HEK293T (cell line): Measurements from ENCODE around the gene RAB26.

Source experiments
- CTCF ChIA-PET: fragments of 350-600 bp; formaldehyde crosslinking; extraction: SDS; loops from one replicate; lab custom pipeline; 2021; ENCODE audit warnings: antibody characterized with exemption, inconsistent platforms; lab: Yijun Ruan, JAX
- POLR2A ChIA-PET: fragments of 350-600 bp; formaldehyde crosslinking; extraction: SDS; loops from one replicate; lab custom pipeline; 2020; ENCODE audit warnings: antibody characterized with exemption, inconsistent platforms; lab: Yijun Ruan, JAX
- DNase-seq: peaks from one replicate; pipeline ENCODE4 v3.0.0; 2012; ENCODE audit warnings: mixed read lengths; ENCODE audit errors: extremely low spot score
- ARNT ChIP-seq: fragments of 450-650 bp; IDR thresholded peaks from 2 replicates; pipeline ENCODE4 v1.6.1; 2017; ENCODE audit warnings: mild to moderate bottlenecking
- BHLHE40 ChIP-seq: fragments of 450-650 bp; IDR thresholded peaks from 2 replicates; pipeline ENCODE4 v1.6.1; 2016; ENCODE audit warnings: mild to moderate bottlenecking, moderate library complexity, borderline replicate concordance
- CTBP1 ChIP-seq: fragments of 450-650 bp; IDR thresholded peaks from 2 replicates; pipeline ENCODE4 v1.6.1; 2016; ENCODE audit warnings: borderline replicate concordance
- ELF4 ChIP-seq: fragments of 450-650 bp; IDR thresholded peaks from 2 replicates; pipeline ENCODE4 v1.6.1; 2017; ENCODE audit warnings: antibody characterized with exemption
- FOXA1 ChIP-seq: fragments of 450-650 bp; IDR thresholded peaks from 2 replicates; pipeline ENCODE4 v1.6.1; 2016; ENCODE audit warnings: mild to moderate bottlenecking
- FOXK2 ChIP-seq: fragments of 450-650 bp; IDR thresholded peaks from 2 replicates; pipeline ENCODE4 v1.6.1; 2016; ENCODE audit warnings: mild to moderate bottlenecking
- FOXM1 ChIP-seq: fragments of 450-650 bp; IDR thresholded peaks from 2 replicates; pipeline ENCODE4 v1.6.1; 2017; ENCODE audit warnings: mild to moderate bottlenecking, borderline replicate concordance
- HDGF ChIP-seq: fragments of 450-650 bp; IDR thresholded peaks from 2 replicates; pipeline ENCODE4 v1.6.1; 2017; ENCODE audit warnings: antibody characterized with exemption, borderline replicate concordance
- L3MBTL2 ChIP-seq: fragments of 450-650 bp; conservative IDR thresholded peaks from 2 replicates; pipeline ENCODE4 v1.6.1; 2016; ENCODE audit warnings: mild to moderate bottlenecking
- LEF1 ChIP-seq: fragments of 450-650 bp; IDR thresholded peaks from 2 replicates; pipeline ENCODE4 v1.6.1; 2017; ENCODE audit warnings: mild to moderate bottlenecking, borderline replicate concordance
- NFRKB ChIP-seq: fragments of 450-650 bp; IDR thresholded peaks from 2 replicates; pipeline ENCODE4 v1.6.1; 2016; ENCODE audit warnings: mild to moderate bottlenecking, moderate library complexity
- PKNOX1 ChIP-seq: fragments of 450-650 bp; IDR thresholded peaks from 2 replicates; pipeline ENCODE4 v1.6.1; 2016
- SP1 ChIP-seq: fragments of 450-650 bp; IDR thresholded peaks from 2 replicates; pipeline ENCODE4 v1.6.1; 2017
- SUZ12 ChIP-seq: fragments of 450-650 bp; IDR thresholded peaks from 2 replicates; pipeline ENCODE4 v1.6.1; 2016; ENCODE audit warnings: mild to moderate bottlenecking
- TARDBP ChIP-seq: fragments of 450-650 bp; IDR thresholded peaks from 2 replicates; pipeline ENCODE4 v1.6.1; 2016
- ZNF384 ChIP-seq: fragments of 450-650 bp; IDR thresholded peaks from 2 replicates; pipeline ENCODE4 v1.6.1; 2016

RAB26 gene

GRCh38 chr16:2170587-2171435 lies 22.4 kb downstream of the RAB26 start:
- TF ChIP-seq NFRKB = no peak
- no peak for TF ChIP-seq FOXA1
- TF ChIP-seq PKNOX1 = no peak
- no peak for TF ChIP-seq FOXK2
- TF ChIP-seq SUZ12 = no peak
- TF ChIP-seq TARDBP = no peak
- TF ChIP-seq HDGF = no peak
- no peak for TF ChIP-seq CTBP1
- TF ChIP-seq ARNT = no peak
- TF ChIP-seq FOXM1 = no peak
- TF ChIP-seq SP1 = no peak
- no peak for DNase-seq
- ChIA-PET POLR2A (interaction anchor here (2.7 kb wide), 1 partner anchor 16 kb away, joined by 6 read pairs; the partner anchor contains the start of gene TRAF7), CTCF (no interaction called here)

GRCh38 chr16:2171601-2172178 lies 23.3 kb downstream of the RAB26 start:
- DNase-seq = no peak
- ChIA-PET POLR2A (interaction anchor here (2.7 to 2.8 kb wide), 2 partner anchors 16 to 17 kb away, joined by 6 to 27 read pairs; partner anchors contain the start of gene TRAF7), CTCF (no interaction called here)
- no peak for TF ChIP-seq HDGF
- TF ChIP-seq CTBP1 = no peak
- no peak for TF ChIP-seq SUZ12
- no peak for TF ChIP-seq L3MBTL2
- TF ChIP-seq ARNT = no peak
- TF ChIP-seq ZNF384 = no peak
- TF ChIP-seq FOXM1 = no peak
- TF ChIP-seq FOXK2 = no peak
- TF ChIP-seq BHLHE40 = no peak
- TF ChIP-seq TARDBP = no peak
- no peak for TF ChIP-seq SP1
- no peak for TF ChIP-seq ELF4
- no peak for TF ChIP-seq PKNOX1
- no peak for TF ChIP-seq LEF1

- POLR2A ChIA-PET = interaction anchor here (0.9 to 2.8 kb wide), 2 partner anchors 8 to 18 kb away, joined by 3 to 27 read pairs; partner anchors contain the start of gene TRAF7
- DNase-seq = no peak
- CTCF ChIA-PET = no interaction called here
- no peak for TF ChIP-seq SP1
- TF ChIP-seq SUZ12 = no peak
- no peak for TF ChIP-seq ZNF384
- no peak for TF ChIP-seq BHLHE40
- TF ChIP-seq LEF1 = no peak
- no peak for TF ChIP-seq CTBP1
- no peak for TF ChIP-seq TARDBP
- TF ChIP-seq PKNOX1 = no peak
- TF ChIP-seq NFRKB = no peak
- no peak for TF ChIP-seq FOXK2
- no peak for TF ChIP-seq ELF4
- no peak for TF ChIP-seq FOXA1
- TF ChIP-seq ARNT = no peak
- no peak for TF ChIP-seq HDGF
- TF ChIP-seq FOXM1 = no peak
- TF ChIP-seq L3MBTL2 = no peak
Observed at GRCh38 chr16:2172688-2173335, 24.4 kb downstream of the RAB26 start.

GRCh38 chr16:2173366-2173765 lies 24.9 kb downstream of the RAB26 start:
- POLR2A ChIA-PET = interaction anchor here (0.9 to 2.8 kb wide), 2 partner anchors 8 to 18 kb away, joined by 3 to 27 read pairs; partner anchors contain the start of gene TRAF7
- no peak for TF ChIP-seq TARDBP
- TF ChIP-seq ARNT = no peak
- no peak for TF ChIP-seq NFRKB
- TF ChIP-seq SP1 = no peak
- TF ChIP-seq HDGF = no peak
- no peak for TF ChIP-seq LEF1
- TF ChIP-seq FOXK2 = no peak
- no peak for TF ChIP-seq CTBP1
- TF ChIP-seq FOXA1 = no peak
- no peak for TF ChIP-seq ELF4
- no peak for TF ChIP-seq ZNF384
- TF ChIP-seq L3MBTL2 = no peak
- TF ChIP-seq PKNOX1 = no peak
- TF ChIP-seq BHLHE40 = no peak
- CTCF ChIA-PET = no interaction called here
- DNase-seq = no peak

- no peak for DNase-seq
- ChIA-PET CTCF (no interaction called here), POLR2A (interaction anchor here (2.8 kb wide), 1 partner anchor 19 kb away, joined by 27 read pairs; the partner anchor contains the start of gene TRAF7)
- no peak for TF ChIP-seq SUZ12
- TF ChIP-seq CTBP1 = no peak
Observed at GRCh38 chr16:2173916-2174315, 25.5 kb downstream of the RAB26 start.
